HFFc6 (cell line): ENCODE data around the gene NCOA1. TPM values are rescaled to one million over a fixed set of nuclear protein-coding genes. Genes with fewer than 3 reads are reported as not detected.
A peak's percentile ranks its signal among the peaks of the same experiment; 100 is the strongest.

ENCODE experiments used
- DNase-seq: peaks from one replicate; pipeline ENCODE4 v3.0.0-alpha.2; 2018
- H3K27ac Mint-ChIP-seq: 2 replicates; pipeline ENCODE4 v1.8.0; 2020; ENCODE audit warnings: mild to moderate bottlenecking, mixed read lengths
- H3K27me3 Mint-ChIP-seq: 2 replicates; pipeline ENCODE4 v1.8.0; 2021; ENCODE audit warnings: mild to moderate bottlenecking, moderate library complexity, mixed read lengths; ENCODE audit not compliant: insufficient read depth
- H3K36me3 Mint-ChIP-seq: 2 replicates; pipeline ENCODE4 v1.8.0; 2021; ENCODE audit warnings: low read depth, mixed read lengths
- H3K4me1 Mint-ChIP-seq: 2 replicates; pipeline ENCODE4 v1.8.0; 2020; ENCODE audit warnings: low read depth, mixed read lengths
- H3K4me3 Mint-ChIP-seq: 2 replicates; pipeline ENCODE4 v1.8.0; 2020; ENCODE audit warnings: mild to moderate bottlenecking, moderate library complexity, mixed read lengths
- H3K9me3 Mint-ChIP-seq: 2 replicates; pipeline ENCODE4 v1.8.0; 2020; ENCODE audit warnings: mild to moderate bottlenecking, mixed read lengths
- CTCF ChIP-seq: fragments of 200-600 bp; sonication (generic); IDR thresholded peaks from 2 replicates; pipeline ENCODE4 v1.5.0; 2021; ENCODE audit warnings: antibody characterized with exemption, mild to moderate bottlenecking
- total RNA-seq, 6 experiments: library from RNA; stranded (reverse); fragmentation: NEBNext Ultra II Directional; extraction: Animal tissue kit (Norgen Biotek cat#: 25700); gene quantifications; 2 replicates in 1 of 6; 3 replicates in 5 of 6; pipeline ENCODE4 v1.2.3, GENCODE V29; 2021

Gene NCOA1
- total RNA-seq, 6 experiments from 2014 or later = 8.6 to 11.2 (median 10.7) TPM

DNA sequence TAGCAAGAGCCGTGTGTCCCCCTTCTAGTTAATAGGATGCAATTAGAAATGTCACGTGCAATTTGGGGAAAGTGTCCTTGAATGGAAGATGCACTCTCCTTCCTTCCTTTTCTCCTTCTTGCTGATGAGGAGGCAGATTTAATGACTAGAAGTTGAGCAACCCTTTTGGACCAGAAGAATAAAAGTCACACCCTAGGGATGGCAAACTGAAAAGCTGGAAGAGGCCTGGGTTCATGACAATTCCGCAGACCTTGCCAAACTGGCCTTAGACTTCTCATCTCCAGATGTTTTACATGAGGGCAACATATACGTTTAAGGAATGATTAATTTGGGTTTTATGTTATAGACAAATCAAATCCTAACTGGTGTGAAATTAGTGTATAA, 38.6 kb upstream of the NCOA1 start:
- no peak for DNase-seq
- TF ChIP-seq CTCF = no peak
- no peak overlapping the region for H3K27ac Mint-ChIP-seq
- H3K9me3 Mint-ChIP-seq = peaks cover 14% of the 10 kb centered on the region
- peaks cover 4% of the 10 kb centered on the region; the same call in 1 of the 2 replicates for H3K36me3 Mint-ChIP-seq
- peaks cover 3% of the 10 kb centered on the region; the same call in 1 of the 2 replicates for H3K27me3 Mint-ChIP-seq
- peaks cover 50% of the 10 kb centered on the region for H3K4me1 Mint-ChIP-seq
- H3K4me3 Mint-ChIP-seq = peak overlapping the region; percentile 54; the same call in 1 of the 2 replicates

DNA sequence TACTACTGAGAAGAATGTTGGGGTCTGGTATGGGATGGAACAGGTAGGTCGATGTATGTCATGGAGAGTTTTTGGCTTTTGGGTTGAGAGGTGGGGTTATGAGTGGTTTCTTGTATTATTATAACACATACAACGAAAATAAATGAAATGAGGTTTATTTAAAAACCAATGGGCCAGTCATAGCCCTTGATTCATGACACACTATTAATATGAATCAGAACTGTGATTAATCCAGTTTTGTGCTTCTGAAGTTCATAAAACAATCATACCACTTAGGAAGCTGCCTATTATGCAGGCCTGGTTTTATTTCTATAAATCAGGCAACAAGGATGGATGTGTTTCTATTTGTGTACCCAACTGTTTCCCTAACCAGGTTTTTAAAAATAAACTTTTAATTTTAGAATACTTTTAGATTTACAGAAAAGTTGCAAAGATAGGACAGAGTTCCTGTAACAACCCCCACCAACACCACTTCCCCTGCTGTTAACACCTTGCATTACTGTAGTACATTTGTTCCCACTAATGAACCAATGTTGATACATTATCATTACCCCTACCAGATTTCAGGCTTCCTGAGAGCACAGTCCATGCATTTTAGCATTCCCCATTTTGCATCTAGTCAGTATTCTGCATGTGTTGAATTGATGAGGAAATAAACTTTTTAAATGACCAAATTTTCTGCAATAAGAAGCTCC, 37.5 kb upstream of the NCOA1 start:
- Mint-ChIP-seq H3K4me3 (peak overlapping the region; percentile 85), H3K27ac (no peak overlapping the region), H3K27me3 (peaks cover 1% of the 10 kb centered on the region; the same call in 1 of the 2 replicates), H3K36me3 (peaks cover 4% of the 10 kb centered on the region; the same call in 1 of the 2 replicates), H3K9me3 (peaks cover 10% of the 10 kb centered on the region), H3K4me1 (peaks cover 50% of the 10 kb centered on the region)
- no peak for DNase-seq
- no peak for TF ChIP-seq CTCF

- H3K27me3 Mint-ChIP-seq = no peaks in the 10 kb centered on the region; the same call in 1 of the 2 replicates
- peaks cover 4% of the 10 kb centered on the region; the same call in 1 of the 2 replicates for H3K36me3 Mint-ChIP-seq
- peaks cover 50% of the 10 kb centered on the region for H3K4me1 Mint-ChIP-seq
- peaks cover 7% of the 10 kb centered on the region for H3K9me3 Mint-ChIP-seq
- H3K4me3 Mint-ChIP-seq = peak overlapping the region; percentile 85
- peak overlapping the region; percentile 64 for H3K27ac Mint-ChIP-seq
- no peak for TF ChIP-seq CTCF
- peak; percentile 1 for DNase-seq
Measured at GRCh38 chr2:24454294-24454693, 36.8 kb upstream of the NCOA1 start.

- DNase-seq = peak; percentile 65
- Mint-ChIP-seq H3K4me1 (peaks cover 42% of the 10 kb centered on the region), H3K36me3 (no peaks in the 10 kb centered on the region), H3K27me3 (peaks cover 4% of the 10 kb centered on the region), H3K9me3 (no peaks in the 10 kb centered on the region), H3K4me3 (peak overlapping the region; percentile 17; the same call in 1 of the 2 replicates), H3K27ac (no peak overlapping the region)
- TF ChIP-seq CTCF = no peak
Measured at GRCh38 chr2:24456599-24457556, 34.2 kb upstream of the NCOA1 start.

DNA sequence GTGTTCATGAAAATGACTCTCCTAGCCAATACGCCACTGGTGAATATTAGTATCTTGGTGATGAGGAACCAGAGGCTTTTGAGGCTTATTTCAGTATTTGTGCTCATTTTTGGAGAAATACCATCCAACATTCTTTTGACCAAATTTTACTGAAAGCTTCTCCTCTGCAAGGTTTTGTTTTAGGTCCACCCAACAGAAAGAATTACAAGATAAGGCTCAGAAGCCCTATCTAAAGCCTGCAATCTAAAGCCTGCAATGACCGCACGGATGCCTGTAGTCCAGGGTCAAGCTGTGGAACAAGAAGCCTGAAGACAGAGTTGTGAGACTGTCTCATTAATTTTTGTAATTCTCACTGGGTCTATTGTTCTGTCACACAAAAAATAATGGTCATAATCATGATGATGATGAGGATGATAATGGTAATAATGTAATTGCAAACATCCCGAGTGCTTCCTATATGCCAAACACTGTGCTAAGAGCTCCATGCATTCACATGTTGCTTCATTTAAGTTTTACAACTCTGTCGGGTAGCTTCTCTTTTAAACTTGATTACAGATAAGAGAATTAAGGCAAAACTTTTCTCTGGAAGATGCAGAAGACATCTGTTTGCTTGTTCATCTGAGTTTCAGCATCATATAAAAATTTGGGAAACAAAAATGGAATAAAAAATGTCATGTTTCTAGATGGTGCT, 33.2 kb upstream of the NCOA1 start:
- no peaks in the 10 kb centered on the region for H3K9me3 Mint-ChIP-seq
- no peak overlapping the region for H3K27ac Mint-ChIP-seq
- no peak overlapping the region for H3K4me3 Mint-ChIP-seq
- peaks cover 33% of the 10 kb centered on the region for H3K4me1 Mint-ChIP-seq
- no peaks in the 10 kb centered on the region for H3K36me3 Mint-ChIP-seq
- TF ChIP-seq CTCF = no peak
- no peak for DNase-seq
- H3K27me3 Mint-ChIP-seq = peaks cover 8% of the 10 kb centered on the region
